ENCODE data around the gene USP8.
"Not testable (repeated sequence)": the region's sequence is repeated elsewhere in the genome, so short reads cannot be mapped to it uniquely, and the experiment has no call there.

USP8 gene

GRCh38 chr15:50424066-50424890 is at the start of gene USP8:
Gene USP8, plus strand, starts transcription at chr15:50424405. Its CDS starts 14,669 bp downstream, at chr15:50439074.
- peak; percentile 89 for DNase-seq

- no peak for DNase-seq
Measured at GRCh38 chr15:50377867-50378751, 46.1 kb upstream of the USP8 start.

DNA sequence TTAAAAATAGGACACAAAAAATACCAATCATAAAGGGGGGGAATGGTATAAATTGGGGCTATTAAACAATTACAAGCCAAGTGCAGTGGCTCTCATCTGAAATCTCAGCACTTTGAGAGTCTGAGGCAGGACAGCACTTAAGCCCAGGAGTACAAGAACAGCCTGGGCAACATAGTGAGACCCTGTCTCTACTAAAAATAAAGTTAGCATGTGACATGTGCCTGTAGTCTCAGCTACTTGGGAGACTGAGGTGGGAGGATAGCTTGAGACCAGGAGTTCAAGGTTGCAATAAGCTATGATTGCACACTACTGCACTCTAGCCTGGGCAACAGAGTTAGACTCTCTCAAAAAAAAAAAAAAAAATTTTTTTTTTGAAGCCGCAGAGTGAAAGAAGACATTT is 45.4 kb upstream of the USP8 start:
- DNase-seq, result no peak

- not testable (repeated sequence) for DNase-seq
Measured at GRCh38 chr15:50379413-50379812, 44.8 kb upstream of the USP8 start.

- DNase-seq, result no peak
Measured at GRCh38 chr15:50380089-50380488, 44.1 kb upstream of the USP8 start.

- no peak for DNase-seq
Measured at GRCh38 chr15:50381438-50381837, 42.8 kb upstream of the USP8 start.

- DNase-seq, result not testable (repeated sequence)
Measured at GRCh38 chr15:50382408-50382807, 41.8 kb upstream of the USP8 start.

GRCh38 chr15:50390554-50391264 is 33.5 kb upstream of the USP8 start:
- no peak for DNase-seq

DNA sequence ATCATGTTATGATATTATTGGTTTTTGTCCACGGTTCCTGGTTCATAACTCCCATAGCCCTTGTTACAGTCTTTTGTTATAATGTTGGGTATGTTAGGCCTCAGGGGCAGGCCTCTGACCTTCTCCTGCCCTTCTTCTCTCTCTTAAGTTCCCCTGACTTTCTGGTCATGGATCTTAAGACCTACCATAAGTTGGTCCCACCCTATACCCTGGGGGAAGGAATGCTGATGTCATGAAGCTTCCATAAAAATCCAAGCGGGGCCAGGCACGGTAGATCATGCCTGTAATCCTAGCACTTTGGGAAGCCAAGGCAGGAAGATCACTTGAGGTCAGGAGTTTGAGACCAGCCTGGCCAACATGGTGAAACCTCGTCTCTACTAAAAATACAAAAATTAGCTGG is 32.6 kb upstream of the USP8 start:
- not testable (repeated sequence) for DNase-seq

GRCh38 chr15:50411870-50412269 is 12.3 kb upstream of the USP8 start:
- no peak for DNase-seq

GRCh38 chr15:50414624-50415023 is 9.6 kb upstream of the USP8 start:
- no peak for DNase-seq

DNA sequence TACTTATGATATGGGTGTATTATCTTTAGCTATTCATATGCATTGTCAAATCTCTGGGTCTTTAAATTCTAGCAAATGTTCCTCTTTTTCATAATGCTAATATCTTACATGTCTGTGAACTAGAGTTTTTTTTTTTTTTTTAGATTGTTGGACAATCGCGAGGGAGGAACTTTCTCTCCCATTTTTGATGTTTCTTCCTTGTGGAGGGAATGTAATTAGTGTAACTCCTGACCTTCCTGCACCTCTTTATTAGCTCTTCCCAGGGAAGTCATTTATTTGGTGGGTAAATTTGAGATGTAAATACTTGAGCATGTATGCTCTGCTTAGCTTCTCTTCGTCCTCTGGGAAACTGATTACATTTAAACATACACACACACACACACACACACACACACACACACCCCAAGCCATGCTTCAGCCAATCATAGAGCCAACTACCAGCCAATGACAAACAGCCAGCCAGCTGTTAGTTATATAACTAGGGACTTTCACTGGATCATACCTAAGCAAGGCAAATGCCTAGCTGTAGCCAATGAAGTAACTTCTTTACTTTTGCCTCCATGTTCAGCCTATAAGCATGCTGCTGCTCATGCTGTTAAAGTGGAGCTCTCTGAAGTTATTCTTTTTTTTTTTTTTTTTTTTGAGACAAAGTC is 8.3 kb upstream of the USP8 start:
- DNase-seq, result no peak

DNA sequence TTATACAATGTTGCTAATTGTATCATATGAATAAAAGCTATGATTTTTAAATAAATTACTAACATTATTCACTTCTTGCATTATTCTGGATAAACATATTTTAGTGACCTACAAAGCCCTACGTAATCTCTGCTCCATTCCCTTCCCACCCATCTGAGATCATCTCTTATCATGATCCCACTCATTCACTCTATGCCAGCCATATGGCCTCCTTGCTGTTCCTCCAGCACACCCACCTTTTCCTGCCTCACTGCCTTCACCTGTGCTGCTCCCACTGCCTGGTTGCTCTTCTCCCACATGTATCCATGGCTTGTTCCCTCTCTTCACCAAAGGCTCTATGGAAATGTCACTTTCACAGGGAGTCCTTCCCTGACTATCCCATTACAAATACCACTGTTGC is 7.3 kb upstream of the USP8 start:
- no peak for DNase-seq

GRCh38 chr15:50418041-50418583 is 6.1 kb upstream of the USP8 start:
- no peak for DNase-seq

GRCh38 chr15:50425219-50425618 is 1.0 kb downstream of the USP8 start:
- no peak for DNase-seq

GRCh38 chr15:50425678-50426246 is 1.6 kb downstream of the USP8 start:
- not testable (repeated sequence) for DNase-seq

DNA sequence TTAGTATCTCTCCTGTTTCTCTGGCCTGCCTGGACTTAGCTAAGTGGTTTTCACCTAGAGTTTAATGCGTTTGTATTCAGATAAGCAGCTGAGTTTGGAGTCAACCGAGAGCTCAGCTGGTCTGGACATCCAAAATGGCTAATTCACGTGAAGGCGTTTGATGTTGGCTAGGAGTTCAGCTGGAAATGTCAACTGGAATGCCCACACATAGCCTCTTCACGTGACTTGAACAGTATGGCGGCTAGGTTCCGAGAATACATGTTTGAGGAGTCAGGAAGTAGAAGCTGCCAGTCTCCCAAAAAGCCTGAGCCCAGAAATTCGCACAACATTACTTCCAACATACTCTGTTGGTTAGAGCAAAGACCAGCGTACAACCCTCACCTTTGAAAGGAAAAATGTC is 2.2 kb downstream of the USP8 start:
- no peak for DNase-seq

DNA sequence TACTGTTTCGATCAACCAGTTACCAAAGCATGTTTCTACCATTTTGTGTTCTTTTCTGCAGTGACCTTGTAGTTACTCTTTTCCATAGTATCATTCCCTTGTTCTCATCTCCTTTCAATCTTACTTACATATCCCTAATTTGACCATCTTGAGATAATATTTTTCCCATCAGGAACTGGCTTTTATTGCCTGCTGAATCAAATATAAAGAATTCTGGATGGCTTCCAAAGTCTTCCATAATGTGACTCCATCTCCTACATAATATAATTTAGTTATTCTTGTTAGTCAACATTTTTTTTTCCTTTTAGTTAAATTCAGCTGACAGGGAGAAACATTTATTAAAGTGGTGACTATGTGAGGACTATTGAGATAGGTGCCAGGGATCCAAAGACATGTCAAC is 7.0 kb downstream of the USP8 start:
- DNase-seq, result no peak

- no peak for DNase-seq
Measured at GRCh38 chr15:50432230-50432629, 8.0 kb downstream of the USP8 start.

DNA sequence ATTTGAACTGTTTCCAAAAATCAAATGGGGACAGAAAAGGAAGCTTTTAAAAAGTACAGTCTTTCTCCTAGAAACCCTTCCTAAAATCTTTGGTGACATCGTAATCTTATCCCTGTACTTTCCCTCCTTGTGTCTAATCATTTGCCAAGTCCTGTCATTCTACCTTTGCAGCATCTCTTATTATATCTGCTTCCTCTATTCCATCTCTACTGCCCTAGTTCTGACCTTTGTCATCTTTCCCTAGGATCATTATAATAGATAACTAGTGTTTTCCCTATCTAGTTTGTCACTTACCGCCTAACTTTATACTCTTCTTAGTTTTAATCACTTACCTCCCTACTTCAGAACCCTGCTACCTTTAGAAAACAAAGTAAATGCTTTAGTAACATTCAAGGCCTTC is 11.6 kb downstream of the USP8 start:
- no peak for DNase-seq

- no peak for DNase-seq
Measured at GRCh38 chr15:50438251-50438650, 14.0 kb downstream of the USP8 start.

DNA sequence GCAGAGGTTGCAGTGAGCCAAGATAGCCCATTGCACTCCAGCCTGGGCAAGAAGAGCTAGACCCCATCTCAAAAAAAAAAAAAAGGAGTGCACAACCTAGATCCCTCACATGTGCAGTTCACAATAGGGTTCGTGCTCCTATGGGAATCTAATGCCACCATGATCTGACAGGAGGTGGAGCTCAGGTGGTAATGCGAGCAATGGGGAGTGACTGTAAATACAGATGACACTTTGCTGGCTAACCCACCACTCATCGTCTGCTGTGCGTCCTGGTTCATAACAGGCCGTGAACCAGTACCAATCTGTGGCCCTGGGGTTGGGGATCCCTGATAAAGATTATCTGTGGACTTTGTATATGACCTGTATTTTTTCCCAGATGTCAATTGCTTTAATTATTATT is 16.7 kb downstream of the USP8 start:
- DNase-seq, result no peak

Measured in NCI-H2081 treated with DMSO at 0.1 percent for 48 hours (cell line).